Stomach (tissue), 9 donors: ENCODE results near the gene FLVCR2. TPM values are rescaled to one million over a fixed set of nuclear protein-coding genes. Genes with fewer than 3 reads are reported as not detected.
A peak's percentile ranks its signal among the peaks of the same experiment; 100 is the strongest.

Source experiments
- DNase-seq, 2 donors: peaks; one replicate each; pipeline versions ENCODE4 v3.0.0 to v3.0.0-alpha.2; 2013 to 2019
- H3K27ac ChIP-seq, 5 donors: fragments of 200-600 bp in 4 of 5; sonication (generic) in 4 of 5; one replicate each; pipeline ENCODE4 v1.5.1; 2013 to 2019; ENCODE audit warnings: mild to moderate bottlenecking in 1 of 5, moderate library complexity in 1 of 5
- H3K27me3 ChIP-seq, 3 donors: fragments of 200-600 bp; sonication (generic); one replicate each; pipeline ENCODE4 v1.5.1; 2017 to 2019; ENCODE audit warnings: mixed run types in 1 of 3
- H3K36me3 ChIP-seq, 4 donors: fragments of 200-600 bp; sonication (generic); 1 replicate in 3 of 4; 2 replicates in 1 of 4; pipeline ENCODE4 v1.5.1; 2016 to 2019
- H3K4me1 ChIP-seq, 4 donors: fragments of 200-600 bp; sonication (generic); one replicate each; pipeline ENCODE4 v1.5.1; 2016 to 2019
- H3K4me3 ChIP-seq, 4 donors: fragments of 200-600 bp; sonication (generic) in 3 of 4; one replicate each; pipeline ENCODE4 v1.5.1; 2016 to 2019; ENCODE audit warnings: mild to moderate bottlenecking in 1 of 4
- H3K9me3 ChIP-seq, 4 donors: fragments of 200-600 bp; sonication (generic); one replicate each; pipeline ENCODE4 v1.5.1; 2016 to 2019
- CTCF ChIP-seq, 7 experiments: fragments of 450-650 bp in 4 of 7; fragments of 200-600 bp in 3 of 7; sonication (generic) in 3 of 7; IDR thresholded peaks; one replicate each; pipeline ENCODE4 v1.5.1; 2016 to 2019; ENCODE audit warnings: antibody characterized with exemption in 7 of 7, control low read depth in 2 of 7, mild to moderate bottlenecking in 1 of 7
- EP300 ChIP-seq: sonication (generic); formaldehyde crosslinking; IDR thresholded peaks from one replicate; pipeline ENCODE4 v1.6.1; 2017; ENCODE audit warnings: antibody characterized with exemption
- POLR2A ChIP-seq, 4 donors: fragments of 450-650 bp; IDR thresholded peaks; one replicate each; pipeline ENCODE4 v1.6.1; 2016; ENCODE audit warnings: antibody characterized with exemption in 4 of 4, control low read depth in 2 of 4, mild to moderate bottlenecking in 1 of 4, moderate library complexity in 1 of 4
- POLR2AphosphoS5 ChIP-seq, 3 donors: sonication (generic); formaldehyde crosslinking; IDR thresholded peaks; one replicate each; pipeline ENCODE4 v1.6.1; 2016; ENCODE audit warnings: antibody characterized with exemption in 3 of 3
- WGBS, 5 donors: extraction: QIAGEN DNeasy Blood & Tissue Kit in 3 of 5; methylation state at CpG; one replicate each; pipeline versions ENCODE4 v1.1.5 to v1.1.7; 2013 to 2018; 5-methylcytosine and 5-hydroxymethylcytosine counted together
- intact Hi-C: fragments of 100-400 bp; cut with DNase I; formaldehyde crosslinking; loops from one replicate; pipeline ENCODE4 v1.15.1; 2023; ENCODE audit warnings: low total_unique reads
- polyA plus RNA-seq, 3 donors: library from polyadenylated mRNA; stranded (reverse); fragments of 200-250 nt; gene quantifications; one replicate each; pipeline ENCODE4 v1.2.3, GENCODE V29; 2013
- total RNA-seq, 5 donors: library from RNA; depleted of rRNA; stranded (reverse); fragments of >200 nt; gene quantifications; one replicate each; pipeline versions ENCODE4 v1.1.0 to v1.2.3, GENCODE V29; 2014 to 2016
- donor health status: healthy with polysubstance abuse.
- donor health status: Bipolar disorder and iron deficiency.
- donor health status: healthy.

FLVCR2 gene
- total and polyA plus RNA-seq, 8 donors = 0.15 to 10.7 (median 0.95) TPM; not detected in 1

- H3K27ac ChIP-seq = no peak overlapping the region
- peaks cover 0 to 19% (median 0%) of the 10 kb centered on the region in 3 donors for H3K27me3 ChIP-seq
- TF ChIP-seq POLR2AphosphoS5 (IDR thresholded peaks at IDR 0.05) (no peak), CTCF (IDR thresholded peaks at IDR 0.05) (no peak)
- H3K4me1 ChIP-seq = peaks cover 0 to 14% (median 6%) of the 10 kb centered on the region in 4 donors
- peaks cover 0 to 12% (median 4%) of the 10 kb centered on the region in 4 donors for H3K9me3 ChIP-seq
- no peak overlapping the region for H3K4me3 ChIP-seq
- H3K36me3 ChIP-seq = no peaks in the 10 kb centered on the region
- intact Hi-C loops = no loop called here
- no peak for DNase-seq
- 88 to 96% (median 94%) methylated on average over 12 of the region's 12 CpGs for whole genome bisulfite sequencing, 5 donors
Measured at GRCh38 chr14:75607842-75608640, 29.6 kb downstream of the FLVCR2 start.

- no peak for DNase-seq
- intact Hi-C loops = no loop called here
- 69 to 88% (median 85%) methylated on average over 4 of the region's 4 CpGs for WGBS, 5 donors
- Histone ChIP-seq H3K27ac (peak overlapping the region in 1 of 5 donors; percentile 53), H3K4me3 (no peak overlapping the region), H3K27me3 (peaks cover 0 to 18% (median 0%) of the 10 kb centered on the region in 3 donors), H3K36me3 (no peaks in the 10 kb centered on the region), H3K4me1 (peaks cover 0 to 14% (median 6%) of the 10 kb centered on the region in 4 donors), H3K9me3 (peaks cover 0 to 12% (median 4%) of the 10 kb centered on the region in 4 donors)
- TF ChIP-seq POLR2A (IDR thresholded peaks at IDR 0.05) (no peak), POLR2AphosphoS5 (IDR thresholded peaks at IDR 0.05) (no peak), EP300 (no peak), CTCF (IDR thresholded peaks at IDR 0.05) (no peak)
Measured at GRCh38 chr14:75609116-75609515, 30.7 kb downstream of the FLVCR2 start.

- H3K27me3 ChIP-seq = peaks cover 0 to 18% (median 0%) of the 10 kb centered on the region in 3 donors
- H3K36me3 ChIP-seq = no peaks in the 10 kb centered on the region
- intact Hi-C loops = no loop called here
- no peak for DNase-seq
- no peak overlapping the region for H3K4me3 ChIP-seq
- peaks cover 0 to 12% (median 4%) of the 10 kb centered on the region in 4 donors for H3K9me3 ChIP-seq
- peaks cover 0 to 14% (median 6%) of the 10 kb centered on the region in 4 donors for H3K4me1 ChIP-seq
- TF ChIP-seq EP300 = no peak
- no peak for TF ChIP-seq POLR2A (IDR thresholded peaks at IDR 0.05)
- no peak for TF ChIP-seq CTCF (IDR thresholded peaks at IDR 0.05)
- TF ChIP-seq POLR2AphosphoS5 (IDR thresholded peaks at IDR 0.05) = no peak
- peak overlapping the region in 2 of 5 donors; percentile 53 to 56 for H3K27ac ChIP-seq
- 62 to 75% (median 72%) methylated on average over 9 of the region's 9 CpGs for WGBS, 5 donors
Measured at GRCh38 chr14:75609606-75610475, 31.4 kb downstream of the FLVCR2 start.

GRCh38 chr14:75610834-75611233 is 32.4 kb downstream of the FLVCR2 start:
- Histone ChIP-seq H3K4me3 (no peak overlapping the region), H3K27me3 (peaks cover 0 to 16% (median 0%) of the 10 kb centered on the region in 3 donors), H3K36me3 (no peaks in the 10 kb centered on the region), H3K4me1 (peaks cover 0 to 12% (median 3%) of the 10 kb centered on the region in 4 donors), H3K27ac (peak overlapping the region in 2 of 5 donors; percentile 53 to 56), H3K9me3 (peaks cover 0 to 12% (median 4%) of the 10 kb centered on the region in 4 donors)
- 69 to 81% (median 78%) methylated on average over 4 of the region's 4 CpGs for WGBS, 5 donors
- DNase-seq = no peak
- TF ChIP-seq POLR2A (IDR thresholded peaks at IDR 0.05) (no peak), CTCF (IDR thresholded peaks at IDR 0.05) (no peak), POLR2AphosphoS5 (IDR thresholded peaks at IDR 0.05) (no peak), EP300 (no peak)
- intact Hi-C loops = no loop called here
